Medulla oblongata (tissue), 1 donor: ENCODE measurements around the gene SLC2A6.

ENCODE experiments used
- DNase-seq: peaks from one replicate; pipeline ENCODE4 v3.0.0-alpha.2; 2015; ENCODE audit errors: extremely low spot score

The SLC2A6 gene

GRCh38 chr9:133515615-133516255 is 36.8 kb upstream of the SLC2A6 start:
- DNase-seq, result no peak

- no peak for DNase-seq
Measured at GRCh38 chr9:133515240-133515610, 36.3 kb upstream of the SLC2A6 start.

DNA sequence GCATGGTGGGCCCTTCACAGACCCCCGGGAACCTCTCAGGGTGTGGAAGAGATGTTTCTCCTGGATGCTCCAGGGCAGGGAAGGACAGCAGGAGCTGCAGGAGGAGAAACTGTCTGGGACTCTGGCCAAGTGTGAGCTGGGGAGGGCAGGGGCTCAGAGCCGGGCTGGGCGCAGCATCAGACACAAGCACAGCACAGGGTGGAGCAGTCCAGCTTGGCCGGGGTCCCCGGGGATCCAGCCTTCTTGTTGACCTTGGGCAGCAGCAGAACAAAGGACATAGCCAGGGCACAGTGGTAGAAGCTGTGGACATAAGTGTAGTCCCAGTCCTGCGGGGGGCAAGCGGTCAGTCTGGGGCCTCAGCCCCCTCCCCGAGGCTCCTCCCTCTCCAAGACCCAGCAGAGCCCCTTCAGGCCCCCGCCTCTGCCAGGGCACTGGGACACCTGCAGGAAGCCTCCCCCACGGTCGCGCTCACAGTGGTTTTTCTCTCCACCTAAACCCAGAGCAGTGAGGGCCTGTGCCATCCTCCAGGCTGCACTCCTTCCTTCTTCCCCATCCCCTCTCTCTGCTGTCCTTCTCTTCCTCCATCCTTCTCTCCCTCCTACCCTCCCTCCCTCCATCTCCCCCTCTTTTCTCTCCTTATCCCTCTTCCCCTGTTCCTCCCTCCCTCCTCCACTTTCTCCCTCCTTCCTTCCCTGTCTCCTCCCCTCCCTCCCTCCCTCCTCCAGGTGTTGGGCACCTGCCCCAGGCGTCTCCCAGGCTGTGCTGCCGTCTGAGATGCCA is 35.8 kb upstream of the SLC2A6 start:
- peak; percentile 72 for DNase-seq

DNA sequence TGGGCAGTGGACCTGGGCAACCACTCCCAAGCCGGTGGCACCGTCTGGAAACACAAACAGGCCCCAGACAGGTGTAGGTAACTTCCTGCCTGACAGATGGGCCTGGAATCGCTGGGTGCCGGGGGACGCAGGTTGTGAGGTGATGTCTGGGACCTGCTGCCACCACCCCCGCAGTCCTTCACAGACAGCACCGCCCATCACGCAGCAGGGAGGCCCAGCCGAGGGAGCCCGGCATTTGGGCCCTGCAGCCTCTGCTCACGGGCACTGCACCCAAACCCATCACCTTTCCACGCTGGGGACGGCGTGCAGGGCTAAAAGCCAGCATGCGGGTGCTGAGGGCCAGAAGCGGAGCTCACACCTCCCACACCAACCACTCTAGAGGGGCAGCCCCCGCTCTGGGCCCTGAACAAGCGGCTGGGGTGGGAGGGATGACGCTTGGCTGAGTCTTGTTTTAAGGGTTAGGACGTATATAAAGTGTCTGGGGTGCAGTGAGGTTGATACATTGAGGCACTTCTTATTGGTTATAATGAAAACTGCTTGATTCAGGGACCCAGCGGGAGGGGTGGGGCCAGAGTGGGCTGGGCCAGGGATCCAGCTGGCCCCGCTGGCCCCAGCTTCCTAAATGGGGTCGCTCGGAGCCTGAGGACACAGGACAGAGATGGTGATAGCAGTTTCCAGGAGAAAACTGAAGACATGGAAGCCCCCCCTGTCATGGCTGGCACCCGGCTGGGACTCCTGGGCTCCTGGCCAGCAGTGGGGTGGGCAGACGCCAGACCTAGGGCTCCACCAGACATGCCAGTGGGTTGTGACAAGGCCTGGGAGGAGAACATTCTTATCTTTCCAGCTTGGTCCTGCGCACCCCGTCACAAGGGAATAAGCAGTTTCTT is 34.6 kb upstream of the SLC2A6 start:
- no peak for DNase-seq

GRCh38 chr9:133512253-133513213 is 33.6 kb upstream of the SLC2A6 start:
- DNase-seq, result no peak

GRCh38 chr9:133511607-133512006 is 32.7 kb upstream of the SLC2A6 start:
- DNase-seq, result no peak

GRCh38 chr9:133510926-133511505 is 32.1 kb upstream of the SLC2A6 start:
- DNase-seq, result no peak

DNA sequence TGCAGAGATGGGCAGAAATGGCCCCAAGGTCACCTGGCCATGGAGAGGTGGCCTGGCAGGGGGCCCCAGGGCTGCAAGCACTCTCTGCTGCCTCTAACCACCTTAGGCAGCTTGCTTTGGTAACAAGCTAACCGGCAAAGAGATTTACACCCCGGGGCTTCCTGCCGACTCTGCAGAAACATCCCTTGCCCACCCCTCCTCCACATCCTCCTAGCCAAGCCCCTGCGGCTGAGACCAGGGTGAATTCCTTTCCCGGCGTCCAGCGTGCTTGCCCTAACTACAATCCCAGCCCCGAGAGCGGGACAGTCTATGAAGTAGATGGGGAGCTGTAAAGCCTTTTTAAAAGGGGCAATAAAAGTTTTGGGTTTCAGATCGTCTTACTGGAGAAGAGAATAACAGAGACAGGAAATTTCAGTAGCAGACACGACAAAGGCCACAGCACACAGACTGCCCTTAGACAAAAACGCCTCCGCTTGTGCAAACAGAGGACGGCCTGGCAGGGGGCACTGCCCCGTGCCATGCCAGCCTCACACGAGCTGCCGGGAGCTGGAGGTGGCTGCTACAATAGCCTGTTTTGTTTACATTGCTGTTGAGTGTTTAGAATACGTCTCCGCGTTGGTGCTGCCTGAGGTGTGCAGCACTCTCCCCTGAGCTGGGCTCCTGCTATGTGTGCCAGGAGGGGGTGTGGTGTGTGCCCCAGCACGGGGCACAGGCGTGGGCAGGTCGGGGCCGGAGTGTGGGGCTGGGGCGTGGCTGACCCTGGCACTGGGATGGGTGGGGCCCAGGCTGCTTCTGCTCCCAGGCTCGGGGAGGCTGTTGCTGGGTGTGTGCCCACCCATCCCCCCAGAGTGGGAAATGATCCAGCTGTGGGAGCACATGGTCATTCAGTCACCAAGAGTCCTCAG is 30.5 kb upstream of the SLC2A6 start:
- DNase-seq, result peak; percentile 61

DNA sequence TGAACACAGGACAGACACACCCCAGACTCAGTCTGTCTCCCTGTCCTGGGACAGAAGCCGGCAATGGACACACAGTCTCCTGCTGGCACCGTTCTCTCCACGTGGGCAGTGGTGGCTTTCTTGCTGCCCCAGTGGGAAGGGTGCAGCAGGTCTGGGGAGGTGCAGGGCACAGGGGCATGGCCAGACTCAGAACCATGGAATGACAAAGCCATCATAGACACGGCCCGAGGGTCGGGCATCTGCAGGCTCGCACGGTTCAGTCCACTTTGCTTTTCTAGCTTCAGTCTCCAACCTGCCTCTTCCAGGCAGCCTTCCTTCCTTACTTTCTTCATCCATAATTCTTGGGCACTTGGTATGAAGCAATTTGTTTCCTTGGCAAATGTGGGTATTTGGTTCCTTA is 29.1 kb upstream of the SLC2A6 start:
- DNase-seq, result no peak

DNA sequence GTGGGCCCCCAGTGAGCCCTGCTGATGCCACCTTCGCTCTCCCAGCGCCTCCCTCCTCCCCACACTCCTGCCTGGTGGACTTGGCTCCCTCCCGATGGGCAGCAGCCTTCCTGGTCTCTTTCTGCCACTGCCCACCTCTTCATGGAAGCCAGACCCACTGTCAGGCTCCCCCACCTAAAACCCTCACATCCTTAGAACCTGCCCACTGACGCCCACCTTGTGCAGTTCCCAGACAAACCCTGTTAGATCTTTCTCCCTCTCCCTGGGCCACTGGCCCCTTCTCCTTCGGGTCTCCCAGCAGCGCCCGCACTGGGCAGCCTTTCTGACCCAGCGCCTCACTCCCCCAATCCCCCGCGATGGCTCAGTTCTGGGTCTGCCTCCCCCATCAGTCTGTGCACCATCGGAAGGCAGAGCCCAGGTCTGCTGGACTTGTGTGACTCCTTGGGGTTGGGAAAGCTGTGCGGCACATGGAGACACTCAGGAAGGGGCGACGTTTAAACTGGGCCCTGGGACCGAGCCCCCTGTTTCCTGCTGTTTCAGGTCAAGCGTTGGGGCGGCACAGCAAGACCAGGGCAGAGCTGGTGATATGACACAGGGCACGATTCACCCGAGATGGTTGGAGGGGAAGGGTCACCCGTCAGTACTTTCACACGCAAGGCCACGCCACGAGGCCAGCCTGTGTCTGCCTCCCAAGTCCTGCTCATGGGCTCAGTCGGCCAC is 28.5 kb upstream of the SLC2A6 start:
- DNase-seq, result no peak

DNA sequence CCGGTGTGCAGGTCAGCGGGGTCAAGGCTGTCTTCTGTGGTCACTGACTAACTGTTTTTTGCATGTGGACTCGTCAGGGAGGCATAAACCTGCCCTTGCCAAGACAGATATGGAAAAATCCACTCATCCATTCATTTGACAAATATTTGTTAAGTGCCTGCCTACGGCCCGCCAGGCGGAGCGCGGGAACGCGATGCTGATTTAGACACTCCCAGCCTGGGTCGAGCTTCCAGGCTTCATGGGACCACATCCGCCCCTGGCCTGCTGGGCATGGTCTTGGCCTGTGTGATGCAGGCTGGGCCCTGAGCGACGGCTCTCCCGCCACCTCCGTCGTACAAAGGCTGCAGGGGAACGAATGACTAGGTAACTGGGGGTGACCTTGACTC is 27.7 kb upstream of the SLC2A6 start:
- DNase-seq, result no peak

DNA sequence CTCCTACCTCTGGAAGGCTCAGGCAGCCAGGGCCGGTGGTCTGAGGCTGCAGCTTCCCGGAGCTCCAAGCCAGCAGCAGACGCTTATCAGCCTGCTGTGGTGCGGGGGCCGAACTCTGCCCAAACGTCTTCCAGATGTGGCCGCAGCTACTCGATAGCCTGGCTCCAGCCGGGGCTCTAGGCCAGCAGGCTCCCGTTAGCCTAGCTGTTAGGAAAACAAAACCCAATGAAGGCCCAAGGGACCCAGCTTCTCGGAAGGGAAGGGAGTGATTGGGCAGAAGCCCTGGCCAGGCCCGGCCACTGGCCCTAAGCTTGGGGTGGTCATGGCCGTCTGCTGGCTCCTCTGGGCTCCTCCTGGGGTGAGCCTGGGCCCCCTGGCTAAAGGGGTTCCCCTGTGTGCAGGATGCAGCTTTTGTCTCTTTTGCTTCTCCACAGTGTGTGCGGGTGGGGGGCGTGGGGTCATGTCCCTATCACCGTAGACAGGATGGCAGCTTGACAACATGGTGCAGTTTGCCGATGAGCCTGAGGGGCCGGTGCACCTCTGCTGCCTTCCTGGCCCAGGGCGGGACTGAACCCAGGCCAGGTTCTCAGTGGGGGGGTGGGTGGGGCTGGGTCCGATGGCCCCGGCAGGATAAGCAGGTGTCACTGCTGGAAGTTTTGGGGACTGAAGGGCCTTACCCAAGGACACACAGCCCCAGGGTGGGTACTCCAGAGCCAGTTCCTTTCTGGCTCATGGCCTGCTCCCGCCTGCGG is 27.2 kb upstream of the SLC2A6 start:
- DNase-seq, result no peak

- DNase-seq, result no peak
Measured at GRCh38 chr9:133505186-133505830, 26.4 kb upstream of the SLC2A6 start.

GRCh38 chr9:133502112-133502511 is 23.2 kb upstream of the SLC2A6 start:
- DNase-seq, result no peak

DNA sequence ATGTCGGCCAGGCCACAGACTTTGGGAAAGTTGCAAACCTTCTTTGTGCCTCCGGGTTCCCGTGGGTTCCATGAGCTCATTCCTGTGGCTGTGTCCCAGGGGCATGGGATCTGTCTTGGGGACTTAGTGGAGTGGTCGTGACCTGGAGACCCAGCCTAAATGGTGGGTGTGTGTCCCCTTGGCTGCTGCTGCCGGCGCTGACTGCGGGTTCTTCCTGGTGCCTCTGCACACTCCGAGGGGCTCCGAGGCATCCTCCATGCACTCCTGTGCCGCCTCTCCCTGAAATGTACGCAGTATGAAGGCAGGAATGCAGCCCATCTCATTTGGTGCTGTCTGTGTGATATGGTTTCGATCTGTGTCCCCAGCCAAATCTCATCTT is 21.0 kb upstream of the SLC2A6 start:
- no peak for DNase-seq

GRCh38 chr9:133499132-133499891 is 20.4 kb upstream of the SLC2A6 start:
- no peak for DNase-seq
